Measurements from ENCODE around the gene EFCAB14.
A peak's percentile ranks its signal among the peaks of the same experiment; 100 is the strongest.
"Not testable (repeated sequence)": the region's sequence is repeated elsewhere in the genome, so short reads cannot be mapped to it uniquely, and the experiment has no call there.

EFCAB14 gene

GRCh38 chr1:46718727-46719622, at the start of gene EFCAB14:
Gene EFCAB14, minus strand, starts transcription at chr1:46719114. Its CDS starts 1,027 bp downstream, at chr1:46718087.
- Mint-ChIP-seq H3K27ac (ENCODE audit: low read depth) (peak within 1 kb of the TSS; percentile 75), H3K27me3 (no peaks in the 10 kb centered on the region), H3K4me3 (peak within 1 kb of the TSS; percentile 86), H3K9me3 (no peaks in the 10 kb centered on the region), H3K4me1 (peaks cover 40% of the 10 kb centered on the region), H3K36me3 (ENCODE audit: insufficient read depth) (peaks cover 33% of the 10 kb centered on the region)
- DNase-seq (ENCODE audit: low spot score in 2 of 2): peak; percentile 99 to 100
- peak; percentile 98 for ATAC-seq (replicated peaks; ENCODE audit: extremely low read depth, poor library complexity, severe bottlenecking)

GRCh38 chr1:46768445-46768844, 49.5 kb upstream of the EFCAB14 start:
- Mint-ChIP-seq H3K27ac (ENCODE audit: low read depth) (no peak overlapping the region), H3K36me3 (ENCODE audit: insufficient read depth) (no peaks in the 10 kb centered on the region), H3K9me3 (peaks cover 18% of the 10 kb centered on the region), H3K4me1 (peaks cover 6% of the 10 kb centered on the region), H3K4me3 (no peak overlapping the region), H3K27me3 (peaks cover 58% of the 10 kb centered on the region)
- DNase-seq (ENCODE audit: low spot score in 2 of 2) (no peak), ATAC-seq (replicated peaks; ENCODE audit: extremely low read depth, poor library complexity, severe bottlenecking) (no peak)

- no peaks in the 10 kb centered on the region for H3K36me3 Mint-ChIP-seq (ENCODE audit: insufficient read depth)
- no peak overlapping the region for H3K27ac Mint-ChIP-seq (ENCODE audit: low read depth)
- peaks cover 64% of the 10 kb centered on the region for H3K27me3 Mint-ChIP-seq
- H3K4me1 Mint-ChIP-seq: peaks cover 6% of the 10 kb centered on the region
- no peak overlapping the region for H3K4me3 Mint-ChIP-seq
- peaks cover 18% of the 10 kb centered on the region for H3K9me3 Mint-ChIP-seq
- ATAC-seq (replicated peaks; ENCODE audit: extremely low read depth, poor library complexity, severe bottlenecking) (no peak), DNase-seq (ENCODE audit: low spot score in 2 of 2) (no peak)
Measured at GRCh38 chr1:46767649-46768282, 48.9 kb upstream of the EFCAB14 start.

- H3K27me3 Mint-ChIP-seq: peaks cover 65% of the 10 kb centered on the region
- H3K4me1 Mint-ChIP-seq: no peaks in the 10 kb centered on the region
- ATAC-seq (replicated peaks; ENCODE audit: extremely low read depth, poor library complexity, severe bottlenecking) (no peak), DNase-seq (ENCODE audit: low spot score in 2 of 2) (no peak)
- no peaks in the 10 kb centered on the region for H3K36me3 Mint-ChIP-seq (ENCODE audit: insufficient read depth)
- H3K9me3 Mint-ChIP-seq: no peaks in the 10 kb centered on the region
- no peak overlapping the region for H3K4me3 Mint-ChIP-seq
- no peak overlapping the region for H3K27ac Mint-ChIP-seq (ENCODE audit: low read depth)
Measured at GRCh38 chr1:46764402-46764801, 45.5 kb upstream of the EFCAB14 start.

GRCh38 chr1:46761740-46762139, 42.8 kb upstream of the EFCAB14 start:
- Mint-ChIP-seq H3K36me3 (ENCODE audit: insufficient read depth) (no peaks in the 10 kb centered on the region), H3K4me3 (no peak overlapping the region), H3K27ac (ENCODE audit: low read depth) (no peak overlapping the region), H3K9me3 (no peaks in the 10 kb centered on the region), H3K27me3 (peaks cover 62% of the 10 kb centered on the region), H3K4me1 (no peaks in the 10 kb centered on the region)
- DNase-seq (ENCODE audit: low spot score in 2 of 2) (no peak), ATAC-seq (replicated peaks; ENCODE audit: extremely low read depth, poor library complexity, severe bottlenecking) (no peak)

GRCh38 chr1:46760558-46761166, 41.7 kb upstream of the EFCAB14 start:
- DNase-seq (ENCODE audit: low spot score in 2 of 2): no peak
- Mint-ChIP-seq H3K4me1 (no peaks in the 10 kb centered on the region), H3K9me3 (no peaks in the 10 kb centered on the region), H3K27ac (ENCODE audit: low read depth) (no peak overlapping the region), H3K36me3 (ENCODE audit: insufficient read depth) (no peaks in the 10 kb centered on the region), H3K27me3 (peaks cover 69% of the 10 kb centered on the region), H3K4me3 (no peak overlapping the region)
- no peak for ATAC-seq (replicated peaks; ENCODE audit: extremely low read depth, poor library complexity, severe bottlenecking)

- H3K4me1 Mint-ChIP-seq: no peaks in the 10 kb centered on the region
- ATAC-seq (replicated peaks; ENCODE audit: extremely low read depth, poor library complexity, severe bottlenecking): no peak
Measured at GRCh38 chr1:46757956-46758528, 39.1 kb upstream of the EFCAB14 start.

GRCh38 chr1:46757247-46757955, 38.5 kb upstream of the EFCAB14 start:
- Mint-ChIP-seq H3K36me3 (ENCODE audit: insufficient read depth) (no peaks in the 10 kb centered on the region), H3K9me3 (no peaks in the 10 kb centered on the region), H3K27me3 (peaks cover 85% of the 10 kb centered on the region), H3K4me1 (no peaks in the 10 kb centered on the region), H3K27ac (ENCODE audit: low read depth) (no peak overlapping the region), H3K4me3 (no peak overlapping the region)
- ATAC-seq (replicated peaks; ENCODE audit: extremely low read depth, poor library complexity, severe bottlenecking) (no peak), DNase-seq (ENCODE audit: low spot score in 2 of 2) (no peak)

More at GRCh38 chr1:46757956-46758528, 39.1 kb upstream of the EFCAB14 start:
- Mint-ChIP-seq H3K9me3 (no peaks in the 10 kb centered on the region), H3K27me3 (peaks cover 81% of the 10 kb centered on the region), H3K27ac (ENCODE audit: low read depth) (no peak overlapping the region), H3K36me3 (ENCODE audit: insufficient read depth) (no peaks in the 10 kb centered on the region), H3K4me3 (no peak overlapping the region)
- no peak for DNase-seq (ENCODE audit: low spot score in 2 of 2)

- H3K4me3 Mint-ChIP-seq: no peak overlapping the region
- H3K27me3 Mint-ChIP-seq: peaks cover 89% of the 10 kb centered on the region
- no peaks in the 10 kb centered on the region for H3K4me1 Mint-ChIP-seq
- DNase-seq (ENCODE audit: low spot score in 2 of 2) (no peak), ATAC-seq (replicated peaks; ENCODE audit: extremely low read depth, poor library complexity, severe bottlenecking) (no peak)
- no peaks in the 10 kb centered on the region for H3K9me3 Mint-ChIP-seq
- no peaks in the 10 kb centered on the region for H3K36me3 Mint-ChIP-seq (ENCODE audit: insufficient read depth)
- no peak overlapping the region for H3K27ac Mint-ChIP-seq (ENCODE audit: low read depth)
Measured at GRCh38 chr1:46755121-46755520, 36.2 kb upstream of the EFCAB14 start.

- not testable (repeated sequence) for DNase-seq (ENCODE audit: low spot score in 2 of 2); H3K4me3 Mint-ChIP-seq; H3K36me3 Mint-ChIP-seq (ENCODE audit: insufficient read depth); ATAC-seq (replicated peaks; ENCODE audit: extremely low read depth, poor library complexity, severe bottlenecking); H3K9me3 Mint-ChIP-seq; H3K4me1 Mint-ChIP-seq; H3K27ac Mint-ChIP-seq (ENCODE audit: low read depth)
- peaks cover 89% of the 10 kb centered on the region for H3K27me3 Mint-ChIP-seq
Measured at GRCh38 chr1:46754707-46755106, 35.8 kb upstream of the EFCAB14 start.

- Mint-ChIP-seq H3K4me1 (no peaks in the 10 kb centered on the region), H3K9me3 (no peaks in the 10 kb centered on the region), H3K4me3 (no peak overlapping the region), H3K27ac (ENCODE audit: low read depth) (no peak overlapping the region), H3K27me3 (peaks cover 94% of the 10 kb centered on the region), H3K36me3 (ENCODE audit: insufficient read depth) (no peaks in the 10 kb centered on the region)
- ATAC-seq (replicated peaks; ENCODE audit: extremely low read depth, poor library complexity, severe bottlenecking) (no peak), DNase-seq (ENCODE audit: low spot score in 2 of 2) (no peak)
Measured at GRCh38 chr1:46753985-46754384, 35.1 kb upstream of the EFCAB14 start.

- no peak overlapping the region for H3K4me3 Mint-ChIP-seq
- H3K4me1 Mint-ChIP-seq: no peaks in the 10 kb centered on the region
- H3K27me3 Mint-ChIP-seq: peaks cover 86% of the 10 kb centered on the region
Measured at GRCh38 chr1:46749921-46750404, 31.0 kb upstream of the EFCAB14 start.

More at GRCh38 chr1:46749921-46750404, 31.0 kb upstream of the EFCAB14 start:
- ATAC-seq (replicated peaks; ENCODE audit: extremely low read depth, poor library complexity, severe bottlenecking) (no peak), DNase-seq (ENCODE audit: low spot score in 2 of 2) (no peak)
- Mint-ChIP-seq H3K9me3 (no peaks in the 10 kb centered on the region), H3K27ac (ENCODE audit: low read depth) (no peak overlapping the region), H3K36me3 (ENCODE audit: insufficient read depth) (no peaks in the 10 kb centered on the region)
